Activated naive CD4-positive, alpha-beta T cell treated with anti-CD3 and anti-CD28 coated beads, Interleukin-2, amount 10 ng/mL, durations not matched to agents 7 days and 5 days (primary cell): ENCODE data around the gene VDR.

Source experiments
- CTCF ChIA-PET: fragments of 350-600 bp; sonication (Branson Sonifier 250); formaldehyde crosslinking; loops from one replicate; lab custom pipeline; 2021; ENCODE audit warnings: antibody characterized with exemption; lab: Charles Lee
- DNase-seq: peaks from one replicate; pipeline ENCODE4 v3.0.0-alpha.2; 2020
- H3K27ac Mint-ChIP-seq: one replicate; pipeline ENCODE4 v1.8.0; 2021; ENCODE audit warnings: mild to moderate bottlenecking, moderate library complexity, mixed read lengths
- H3K27me3 Mint-ChIP-seq: one replicate; pipeline ENCODE4 v1.8.0; 2021; ENCODE audit warnings: mild to moderate bottlenecking, mixed read lengths
- H3K36me3 Mint-ChIP-seq: one replicate; pipeline ENCODE4 v1.8.0; 2021; ENCODE audit warnings: mixed read lengths
- H3K4me1 Mint-ChIP-seq: one replicate; pipeline ENCODE4 v1.8.0; 2021; ENCODE audit warnings: mixed read lengths
- H3K4me3 Mint-ChIP-seq: one replicate; pipeline ENCODE4 v1.8.0; 2021; ENCODE audit warnings: mild to moderate bottlenecking, moderate library complexity, mixed read lengths
- H3K9me3 Mint-ChIP-seq: one replicate; pipeline ENCODE4 v1.8.0; 2021; ENCODE audit warnings: mixed read lengths

The VDR gene

DNA sequence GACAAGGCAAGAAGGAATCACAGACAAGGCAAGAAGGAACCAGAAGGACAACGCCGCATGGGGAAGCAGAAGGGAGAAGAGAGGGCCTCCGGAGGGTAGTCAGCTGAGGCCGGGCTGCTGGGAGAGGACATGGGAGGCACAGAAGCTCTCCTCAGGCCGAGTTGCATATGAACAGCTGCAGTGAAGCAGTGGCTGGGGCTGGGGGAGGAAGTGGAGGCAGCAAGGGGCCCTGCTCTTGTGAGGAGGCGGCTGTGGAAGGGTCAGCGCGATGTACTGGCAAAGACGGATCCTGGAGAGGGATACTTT, 36.6 kb upstream of the VDR start:
- Mint-ChIP-seq H3K4me1 (no peaks in the 10 kb centered on the region), H3K4me3 (no peak overlapping the region), H3K27me3 (peaks cover 69% of the 10 kb centered on the region), H3K27ac (no peak overlapping the region), H3K36me3 (no peaks in the 10 kb centered on the region), H3K9me3 (no peaks in the 10 kb centered on the region)
- DNase-seq = no peak
- CTCF ChIA-PET = no interaction called here

GRCh38 chr12:47940773-47941474, 36.1 kb upstream of the VDR start:
- Mint-ChIP-seq H3K4me3 (no peak overlapping the region), H3K4me1 (no peaks in the 10 kb centered on the region), H3K36me3 (no peaks in the 10 kb centered on the region), H3K27ac (no peak overlapping the region), H3K9me3 (no peaks in the 10 kb centered on the region), H3K27me3 (peaks cover 64% of the 10 kb centered on the region)
- no peak for DNase-seq
- CTCF ChIA-PET = no interaction called here

- Mint-ChIP-seq H3K4me1 (no peaks in the 10 kb centered on the region), H3K27ac (no peak overlapping the region), H3K4me3 (no peak overlapping the region), H3K36me3 (no peaks in the 10 kb centered on the region), H3K9me3 (no peaks in the 10 kb centered on the region), H3K27me3 (peaks cover 57% of the 10 kb centered on the region)
- CTCF ChIA-PET = interaction anchor here (0.6 kb wide), 1 partner anchor 9 kb away, joined by 3 read pairs; no protein-coding TSS in a partner anchor
- no peak for DNase-seq
Measured at GRCh38 chr12:47939009-47939601, 34.3 kb upstream of the VDR start.

- Mint-ChIP-seq H3K4me1 (no peaks in the 10 kb centered on the region), H3K27ac (no peak overlapping the region), H3K9me3 (no peaks in the 10 kb centered on the region), H3K27me3 (peaks cover 51% of the 10 kb centered on the region), H3K36me3 (no peaks in the 10 kb centered on the region), H3K4me3 (no peak overlapping the region)
- no peak for DNase-seq
- CTCF ChIA-PET = interaction anchor here (0.6 to 1.3 kb wide), 3 partner anchors 8 to 11 kb away, joined by 3 to 5 read pairs (median 5); no protein-coding TSS in a partner anchor
Measured at GRCh38 chr12:47938594-47938993, 33.8 kb upstream of the VDR start.

GRCh38 chr12:47938093-47938492, 33.3 kb upstream of the VDR start:
- Mint-ChIP-seq H3K27ac (no peak overlapping the region), H3K4me3 (no peak overlapping the region), H3K9me3 (no peaks in the 10 kb centered on the region), H3K36me3 (no peaks in the 10 kb centered on the region), H3K27me3 (peaks cover 46% of the 10 kb centered on the region), H3K4me1 (no peaks in the 10 kb centered on the region)
- CTCF ChIA-PET = interaction anchor here (0.7 to 1.3 kb wide), 2 partner anchors 9 to 12 kb away, joined by 5 read pairs; no protein-coding TSS in a partner anchor
- DNase-seq = no peak

DNA sequence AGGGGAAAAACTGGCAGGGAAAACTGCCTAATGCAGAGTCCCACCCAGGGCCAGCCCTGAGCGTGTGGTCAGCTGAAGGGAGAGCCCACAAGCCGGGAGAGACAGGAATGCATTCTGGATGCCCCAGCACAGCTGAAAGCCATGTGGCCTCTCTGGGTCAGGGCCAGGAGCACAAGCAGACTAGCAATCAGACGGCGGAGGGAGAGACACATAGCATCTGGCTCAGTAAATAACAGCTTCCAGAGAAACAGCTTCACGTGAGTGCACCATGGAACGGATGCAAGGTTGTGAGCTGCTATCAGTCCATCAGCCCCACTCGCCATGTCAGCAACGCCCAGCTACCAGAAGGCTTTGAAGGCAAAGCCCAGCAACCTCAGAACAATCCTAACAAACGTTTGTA, 30.4 kb upstream of the VDR start:
- peaks cover 34% of the 10 kb centered on the region for H3K27me3 Mint-ChIP-seq
- DNase-seq = no peak
- H3K36me3 Mint-ChIP-seq = no peaks in the 10 kb centered on the region
- no peaks in the 10 kb centered on the region for H3K4me1 Mint-ChIP-seq
- no peak overlapping the region for H3K27ac Mint-ChIP-seq
- H3K4me3 Mint-ChIP-seq = no peak overlapping the region
- CTCF ChIA-PET = no interaction called here
- no peaks in the 10 kb centered on the region for H3K9me3 Mint-ChIP-seq

- H3K27ac Mint-ChIP-seq = no peak overlapping the region
- H3K27me3 Mint-ChIP-seq = peaks cover 37% of the 10 kb centered on the region
- no peaks in the 10 kb centered on the region for H3K9me3 Mint-ChIP-seq
- no peak overlapping the region for H3K4me3 Mint-ChIP-seq
- no peak for DNase-seq
- no peaks in the 10 kb centered on the region for H3K36me3 Mint-ChIP-seq
- CTCF ChIA-PET = interaction anchor here (1.4 kb wide), 1 partner anchor 32 kb away, joined by 4 read pairs; the partner anchor contains the start of gene TMEM106C
- H3K4me1 Mint-ChIP-seq = no peaks in the 10 kb centered on the region
Measured at GRCh38 chr12:47931187-47931586, 26.4 kb upstream of the VDR start.

DNA sequence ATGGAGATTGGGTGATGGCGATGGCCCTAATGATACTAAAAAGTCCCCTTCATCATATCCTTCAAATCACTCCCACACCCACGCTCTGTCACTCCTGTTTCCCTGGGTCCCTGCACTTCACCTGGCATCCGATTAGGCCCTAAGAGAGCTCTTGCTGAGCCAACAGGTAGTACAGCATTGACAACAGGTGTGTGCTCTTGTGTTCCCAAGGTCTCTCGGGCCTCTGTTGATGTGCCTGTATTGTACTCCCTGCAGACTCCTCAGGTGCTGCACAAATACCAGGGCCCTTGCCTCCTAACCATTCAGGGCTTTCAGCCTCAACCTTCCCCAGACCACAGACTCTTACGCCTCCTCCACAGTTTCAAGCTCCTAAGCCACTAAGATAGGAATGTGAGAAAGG, 25.8 kb upstream of the VDR start:
- Mint-ChIP-seq H3K27me3 (peaks cover 37% of the 10 kb centered on the region), H3K4me3 (no peak overlapping the region), H3K36me3 (no peaks in the 10 kb centered on the region), H3K9me3 (no peaks in the 10 kb centered on the region), H3K4me1 (no peaks in the 10 kb centered on the region), H3K27ac (no peak overlapping the region)
- DNase-seq = no peak
- CTCF ChIA-PET = interaction anchor here (0.9 to 1.4 kb wide), 2 partner anchors 19 to 33 kb away, joined by 3 to 4 read pairs; partner anchors contain the start of gene TMEM106C

GRCh38 chr12:47927346-47927745, 22.6 kb upstream of the VDR start:
- no peak overlapping the region for H3K27ac Mint-ChIP-seq
- no peaks in the 10 kb centered on the region for H3K4me1 Mint-ChIP-seq
- H3K9me3 Mint-ChIP-seq = no peaks in the 10 kb centered on the region
- no peak for DNase-seq
- H3K27me3 Mint-ChIP-seq = peaks cover 49% of the 10 kb centered on the region
- no peaks in the 10 kb centered on the region for H3K36me3 Mint-ChIP-seq
- no peak overlapping the region for H3K4me3 Mint-ChIP-seq
- CTCF ChIA-PET = no interaction called here

DNA sequence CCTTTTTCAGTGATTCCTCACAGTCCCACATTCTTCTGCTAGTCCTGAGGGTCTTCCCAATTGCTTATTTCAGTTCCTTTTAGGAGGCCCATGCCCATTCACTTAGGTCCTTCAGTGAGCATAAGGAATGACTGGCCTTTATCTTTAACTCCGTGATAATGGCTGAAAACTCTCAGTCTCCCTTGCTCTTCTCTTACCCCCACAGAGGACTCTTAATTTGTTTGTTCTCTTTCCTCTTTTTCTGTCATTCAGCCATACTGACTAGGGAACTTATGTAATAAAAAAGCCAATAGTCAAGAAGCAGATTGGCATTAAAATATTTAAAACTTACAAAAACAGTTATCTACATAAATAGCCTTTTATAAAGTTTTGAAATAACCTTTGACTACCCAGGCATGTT, 17.1 kb upstream of the VDR start:
- Mint-ChIP-seq H3K36me3 (no peaks in the 10 kb centered on the region), H3K27me3 (peaks cover 40% of the 10 kb centered on the region), H3K4me3 (no peak overlapping the region), H3K27ac (no peak overlapping the region), H3K9me3 (no peaks in the 10 kb centered on the region), H3K4me1 (no peaks in the 10 kb centered on the region)
- CTCF ChIA-PET = no interaction called here
- DNase-seq = no peak

DNA sequence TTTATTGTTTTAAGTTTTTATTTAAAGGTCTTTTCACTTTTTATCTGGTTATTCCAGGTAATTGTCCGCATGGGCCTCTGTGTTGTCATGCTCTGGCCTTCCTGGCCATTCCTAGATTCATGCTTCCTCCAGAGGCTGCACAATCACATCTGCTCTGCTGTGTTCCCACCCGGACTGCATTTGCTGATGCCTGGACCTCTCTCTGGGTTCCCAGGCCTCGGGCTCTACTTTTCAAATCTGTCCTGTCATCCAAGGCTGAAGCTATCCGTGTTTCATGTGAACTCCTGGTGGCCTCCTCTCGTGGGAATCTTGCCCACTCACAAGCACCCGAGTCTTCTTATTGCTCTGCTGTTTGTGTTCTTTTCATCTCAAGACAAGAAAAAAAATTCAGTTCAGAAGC, 16.1 kb upstream of the VDR start:
- Mint-ChIP-seq H3K27me3 (peaks cover 40% of the 10 kb centered on the region), H3K9me3 (no peaks in the 10 kb centered on the region), H3K36me3 (no peaks in the 10 kb centered on the region), H3K27ac (no peak overlapping the region), H3K4me1 (no peaks in the 10 kb centered on the region), H3K4me3 (no peak overlapping the region)
- CTCF ChIA-PET = no interaction called here
- no peak for DNase-seq

GRCh38 chr12:47913081-47913480, 8.3 kb upstream of the VDR start:
- CTCF ChIA-PET = interaction anchor here (0.8 to 3.1 kb wide), 3 partner anchors 36 to 50 kb away, joined by 3 to 12 read pairs (median 3); partner anchors contain the start of gene TMEM106C
- H3K27ac Mint-ChIP-seq = no peak overlapping the region

DNA sequence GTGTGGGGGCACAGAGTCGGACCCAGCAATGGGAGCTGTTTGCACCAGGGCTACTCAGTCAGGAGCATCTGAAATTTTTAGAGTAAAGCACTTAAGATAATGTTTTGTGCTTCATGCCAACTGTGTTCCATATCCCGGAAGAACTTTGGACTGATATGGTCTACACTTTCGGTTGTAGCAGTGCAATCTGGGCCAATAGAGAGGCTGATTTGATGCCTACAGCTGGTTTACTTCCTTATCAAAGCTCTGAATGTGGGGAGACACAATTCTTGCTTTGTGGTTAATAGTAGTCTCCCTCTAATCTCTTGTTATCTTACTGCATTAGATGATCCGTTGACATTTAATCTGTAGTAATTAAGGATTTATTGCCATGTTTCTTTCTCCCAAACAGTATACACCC, 7.8 kb upstream of the VDR start:
- no peak overlapping the region for H3K4me3 Mint-ChIP-seq
- no peaks in the 10 kb centered on the region for H3K4me1 Mint-ChIP-seq
- DNase-seq = no peak
- CTCF ChIA-PET = interaction anchor here (0.9 to 3.1 kb wide), 3 partner anchors 37 to 145 kb away, joined by 3 to 12 read pairs (median 3); no protein-coding TSS in a partner anchor
- H3K36me3 Mint-ChIP-seq = no peaks in the 10 kb centered on the region
- no peak overlapping the region for H3K27ac Mint-ChIP-seq
- peaks cover 60% of the 10 kb centered on the region for H3K27me3 Mint-ChIP-seq
- no peaks in the 10 kb centered on the region for H3K9me3 Mint-ChIP-seq

More at GRCh38 chr12:47913081-47913480, 8.3 kb upstream of the VDR start:
- Mint-ChIP-seq H3K4me3 (no peak overlapping the region), H3K4me1 (no peaks in the 10 kb centered on the region), H3K36me3 (no peaks in the 10 kb centered on the region), H3K9me3 (no peaks in the 10 kb centered on the region), H3K27me3 (peaks cover 58% of the 10 kb centered on the region)
- DNase-seq = no peak

GRCh38 chr12:47910981-47911380, 6.2 kb upstream of the VDR start:
- Mint-ChIP-seq H3K36me3 (no peaks in the 10 kb centered on the region), H3K9me3 (no peaks in the 10 kb centered on the region), H3K4me3 (no peak overlapping the region), H3K4me1 (no peaks in the 10 kb centered on the region), H3K27me3 (peaks cover 69% of the 10 kb centered on the region), H3K27ac (no peak overlapping the region)
- CTCF ChIA-PET = interaction anchor here (1.6 kb wide), 1 partner anchor 143 kb away, joined by 3 read pairs; no protein-coding TSS in a partner anchor
- DNase-seq = no peak

DNA sequence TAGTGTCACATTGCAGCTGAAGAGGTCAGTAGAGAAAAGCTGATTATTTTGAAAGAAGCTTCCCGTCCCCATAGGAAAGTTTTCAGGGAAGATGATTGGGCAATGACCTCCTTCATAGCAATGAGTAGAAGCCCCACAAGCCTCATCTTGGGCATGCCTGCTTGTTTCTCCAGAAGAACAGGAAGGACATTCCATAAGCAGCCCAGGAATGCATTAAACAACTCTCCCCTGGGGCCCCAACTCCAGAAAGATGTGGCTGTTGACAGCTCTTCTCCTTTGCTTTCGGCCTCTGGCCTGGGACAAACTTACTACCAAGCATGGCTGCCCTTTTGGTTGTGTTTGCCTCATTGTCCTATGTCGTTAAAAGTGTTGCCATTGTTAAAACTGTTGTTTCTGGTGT, 5.7 kb upstream of the VDR start:
- CTCF ChIA-PET = no interaction called here
- no peaks in the 10 kb centered on the region for H3K36me3 Mint-ChIP-seq
- no peak overlapping the region for H3K27ac Mint-ChIP-seq
- no peak for DNase-seq
- no peaks in the 10 kb centered on the region for H3K4me1 Mint-ChIP-seq
- H3K27me3 Mint-ChIP-seq = peaks cover 74% of the 10 kb centered on the region
- no peak overlapping the region for H3K4me3 Mint-ChIP-seq
- H3K9me3 Mint-ChIP-seq = no peaks in the 10 kb centered on the region
